ENCODE results near the gene ABLIM2.

The ABLIM2 gene

DNA sequence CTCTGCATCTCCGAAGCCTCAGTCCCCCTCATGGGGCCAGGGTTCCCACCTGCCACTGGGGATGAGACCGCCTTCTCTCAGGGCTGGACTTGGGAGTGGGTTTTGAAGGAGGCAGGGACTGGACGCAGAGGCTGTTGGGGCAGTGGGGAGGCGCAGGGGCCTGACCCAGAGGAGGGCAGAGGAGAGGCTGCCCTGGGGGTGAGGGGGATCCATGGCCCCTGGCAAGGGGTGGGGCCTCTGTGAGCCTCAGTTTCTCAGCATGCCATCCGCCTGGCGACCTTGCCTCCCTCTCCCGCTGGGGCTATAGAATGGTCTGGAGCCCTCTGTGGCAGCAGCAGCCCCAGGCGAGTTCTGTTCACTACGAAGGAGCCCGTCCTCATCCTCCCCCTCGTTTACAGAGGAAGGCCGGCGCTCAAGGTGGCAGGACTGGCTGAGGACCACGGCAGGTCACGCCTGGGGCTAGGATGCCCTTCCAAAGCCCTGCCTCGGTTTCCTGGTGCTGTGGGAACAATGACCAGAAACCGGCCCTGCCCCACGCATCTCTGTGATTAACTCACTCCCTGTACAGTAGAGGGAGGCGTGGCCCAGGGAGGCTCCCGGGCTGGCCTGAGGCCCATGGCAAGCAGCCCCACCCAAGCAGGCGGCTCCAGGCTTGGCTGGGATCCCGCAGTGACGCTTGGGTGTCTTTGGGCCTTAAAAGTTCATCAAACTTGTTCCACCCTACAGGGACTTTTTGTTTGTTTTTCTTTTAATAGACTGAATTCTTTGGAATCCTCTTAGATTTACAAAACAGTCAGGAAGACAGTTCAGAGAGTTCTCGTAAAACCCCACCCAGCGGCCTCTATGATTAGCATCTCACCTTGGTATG lies 24.5 kb upstream of the ABLIM2 start:
- TF ChIP-seq EZH2phosphoT487 (IDR thresholded peaks at IDR 0.05; ENCODE audit: low read length), result no peak
- no peak for TF ChIP-seq EZH2 (optimal IDR thresholded peaks at IDR 0.05; ENCODE audit: low read depth, low read length)
- no peak for TF ChIP-seq CTCF (IDR thresholded peaks at IDR 0.05; ENCODE audit: low read length)
- H3K4me1 ChIP-seq (ENCODE audit: low read length), result 0 out of 2 replicates have a peak, but pooled peaks cover 3% of the 10 kb centered on the region
- no peaks in the 10 kb centered on the region for H4K20me1 ChIP-seq (ENCODE audit: insufficient read depth, low read length)
- H3K27me3 ChIP-seq (replicated peaks; ENCODE audit: insufficient read depth, low read length), result peaks cover 60% of the 10 kb centered on the region
- no peaks in the 10 kb centered on the region for H3K36me3 ChIP-seq (replicated peaks; ENCODE audit: insufficient read depth, low read length)
- H3K9me3 ChIP-seq (replicated peaks; ENCODE audit: insufficient read depth, low read length), result no peaks in the 10 kb centered on the region
- no peak overlapping the region for H3K4me2 ChIP-seq (ENCODE audit: low read depth, low read length)
- H3F3A ChIP-seq (ENCODE audit: insufficient read depth, low read length), result 0 out of 2 replicates have a peak, but pooled peaks cover 3% of the 10 kb centered on the region
- H3K27ac ChIP-seq (ENCODE audit: low read length), result no peak overlapping the region
- H3K9me2 ChIP-seq (replicated peaks; ENCODE audit: insufficient read depth, low read length), result no peaks in the 10 kb centered on the region
- no peaks in the 10 kb centered on the region for H3K79me2 ChIP-seq (ENCODE audit: low read length)
- no peak overlapping the region for H2AFZ ChIP-seq (ENCODE audit: low read length)
- H3K9ac ChIP-seq (ENCODE audit: low read length), result no peak overlapping the region
- no peak overlapping the region for H3K4me3 ChIP-seq (ENCODE audit: low read length)
- DNase-seq, result no peak

DNA sequence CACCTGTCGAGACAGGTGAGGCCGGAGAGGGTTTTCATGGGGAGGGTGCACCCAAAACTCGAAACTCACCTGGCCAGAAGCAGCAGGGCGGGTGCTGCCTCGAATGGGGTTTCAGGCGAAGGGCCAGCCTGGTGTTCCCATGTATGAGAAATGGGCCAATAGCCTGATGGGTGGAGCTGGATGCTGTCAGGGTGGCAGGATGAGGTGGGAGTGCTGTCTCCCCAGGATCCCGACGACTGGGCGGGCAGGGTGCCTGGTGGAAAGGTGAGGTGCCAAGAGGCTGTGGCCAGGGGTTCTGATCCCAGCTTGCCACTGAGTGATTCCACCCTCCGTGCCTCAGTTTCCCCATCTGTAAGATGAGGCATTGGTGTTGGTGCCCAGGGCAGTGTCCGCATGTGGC lies 23.7 kb upstream of the ABLIM2 start:
- no peaks in the 10 kb centered on the region for H3K9me2 ChIP-seq (replicated peaks; ENCODE audit: insufficient read depth, low read length)
- no peak overlapping the region for H3K27ac ChIP-seq (ENCODE audit: low read length)
- no peaks in the 10 kb centered on the region for H4K20me1 ChIP-seq (ENCODE audit: insufficient read depth, low read length)
- 0 out of 2 replicates have a peak, but pooled peaks cover 3% of the 10 kb centered on the region for H3K4me1 ChIP-seq (ENCODE audit: low read length)
- H3K9ac ChIP-seq (ENCODE audit: low read length), result no peak overlapping the region
- TF ChIP-seq CTCF (IDR thresholded peaks at IDR 0.05; ENCODE audit: low read length) (no peak), EZH2 (optimal IDR thresholded peaks at IDR 0.05; ENCODE audit: low read depth, low read length) (no peak), EZH2phosphoT487 (IDR thresholded peaks at IDR 0.05; ENCODE audit: low read length) (no peak)
- no peaks in the 10 kb centered on the region for H3K9me3 ChIP-seq (replicated peaks; ENCODE audit: insufficient read depth, low read length)
- no peak overlapping the region for H3K4me3 ChIP-seq (ENCODE audit: low read length)
- no peak overlapping the region for H3K4me2 ChIP-seq (ENCODE audit: low read depth, low read length)
- H3K27me3 ChIP-seq (replicated peaks; ENCODE audit: insufficient read depth, low read length), result peaks cover 55% of the 10 kb centered on the region
- H3F3A ChIP-seq (ENCODE audit: insufficient read depth, low read length), result 0 out of 2 replicates have a peak, but pooled peaks cover 3% of the 10 kb centered on the region
- no peak overlapping the region for H2AFZ ChIP-seq (ENCODE audit: low read length)
- H3K36me3 ChIP-seq (replicated peaks; ENCODE audit: insufficient read depth, low read length), result no peaks in the 10 kb centered on the region
- DNase-seq, result no peak
- no peaks in the 10 kb centered on the region for H3K79me2 ChIP-seq (ENCODE audit: low read length)

DNA sequence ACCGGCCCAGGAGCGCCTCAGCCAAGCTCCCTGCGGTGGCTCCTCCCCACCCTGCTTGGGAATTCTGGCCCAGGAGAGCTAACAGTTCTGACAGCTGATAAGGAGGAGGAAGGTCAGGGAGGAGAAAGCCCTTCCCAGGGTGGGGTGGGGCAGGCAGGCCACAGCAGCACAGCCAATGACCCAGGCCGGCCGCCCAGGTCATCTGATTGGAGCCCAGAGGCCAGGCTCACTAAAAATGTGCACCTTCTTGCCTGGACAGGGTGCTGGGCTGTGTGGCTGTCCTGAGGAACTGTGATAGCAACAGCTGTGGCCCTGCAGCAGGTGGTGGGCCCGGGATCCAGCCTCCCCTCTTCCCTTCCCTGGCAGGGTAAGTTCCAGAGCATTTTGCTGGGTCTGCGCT lies 23.2 kb upstream of the ABLIM2 start:
- H3K79me2 ChIP-seq (ENCODE audit: low read length), result no peaks in the 10 kb centered on the region
- H2AFZ ChIP-seq (ENCODE audit: low read length), result no peak overlapping the region
- no peak for DNase-seq
- no peak overlapping the region for H3K9ac ChIP-seq (ENCODE audit: low read length)
- H4K20me1 ChIP-seq (ENCODE audit: insufficient read depth, low read length), result no peaks in the 10 kb centered on the region
- H3F3A ChIP-seq (ENCODE audit: insufficient read depth, low read length), result 0 out of 2 replicates have a peak, but pooled peaks cover 3% of the 10 kb centered on the region
- TF ChIP-seq CTCF (IDR thresholded peaks at IDR 0.05; ENCODE audit: low read length) (no peak), EZH2phosphoT487 (IDR thresholded peaks at IDR 0.05; ENCODE audit: low read length) (no peak), EZH2 (optimal IDR thresholded peaks at IDR 0.05; ENCODE audit: low read depth, low read length) (no peak)
- no peaks in the 10 kb centered on the region for H3K9me2 ChIP-seq (replicated peaks; ENCODE audit: insufficient read depth, low read length)
- no peak overlapping the region for H3K4me3 ChIP-seq (ENCODE audit: low read length)
- H3K27me3 ChIP-seq (replicated peaks; ENCODE audit: insufficient read depth, low read length), result peaks cover 51% of the 10 kb centered on the region
- no peaks in the 10 kb centered on the region for H3K9me3 ChIP-seq (replicated peaks; ENCODE audit: insufficient read depth, low read length)
- H3K27ac ChIP-seq (ENCODE audit: low read length), result no peak overlapping the region
- 0 out of 2 replicates have a peak, but pooled peaks cover 3% of the 10 kb centered on the region for H3K4me1 ChIP-seq (ENCODE audit: low read length)
- H3K36me3 ChIP-seq (replicated peaks; ENCODE audit: insufficient read depth, low read length), result no peaks in the 10 kb centered on the region
- no peak overlapping the region for H3K4me2 ChIP-seq (ENCODE audit: low read depth, low read length)
